HG03025 (cell line): Measurements from ENCODE around the gene MTURN.

Source experiments
- ATAC-seq: cut with Tn5 transposase; IDR thresholded peaks from one replicate; pipeline ENCODE4 v1.9.1; 2021; ENCODE audit warnings: mild to moderate bottlenecking, moderate library complexity; ENCODE audit not compliant: unreplicated experiment, low FRiP score

MTURN gene

GRCh38 chr7:30200591-30200990 lies 65.8 kb downstream of the MTURN start:
- no peak for ATAC-seq

GRCh38 chr7:30201161-30201666 lies 66.4 kb downstream of the MTURN start:
- ATAC-seq, result no peak

- ATAC-seq, result no peak
Measured at GRCh38 chr7:30201921-30202320, 67.1 kb downstream of the MTURN start.

GRCh38 chr7:30202671-30203070 lies 67.9 kb downstream of the MTURN start:
- no peak for ATAC-seq

GRCh38 chr7:30206491-30206890 lies 71.7 kb downstream of the MTURN start:
- ATAC-seq, result no peak

- ATAC-seq, result no peak
Measured at GRCh38 chr7:30206942-30207341, 72.2 kb downstream of the MTURN start.

GRCh38 chr7:30207376-30207775 lies 72.6 kb downstream of the MTURN start:
- ATAC-seq, result no peak

- ATAC-seq, result no peak
Measured at GRCh38 chr7:30209951-30210350, 75.2 kb downstream of the MTURN start.
